ENCODE measurements around the gene HLA-DOA.

The HLA-DOA gene

GRCh38 chr6:32977272-32977952 lies 32.0 kb downstream of the HLA-DOA start:
- DNase-seq: no peak

- no peak for DNase-seq
Measured at GRCh38 chr6:32976334-32977069, 32.9 kb downstream of the HLA-DOA start.

- DNase-seq: no peak
Measured at GRCh38 chr6:32975886-32976285, 33.5 kb downstream of the HLA-DOA start.

GRCh38 chr6:32974541-32975308 lies 34.7 kb downstream of the HLA-DOA start:
- no peak for DNase-seq

GRCh38 chr6:32974016-32974333 lies 35.4 kb downstream of the HLA-DOA start:
- no peak for DNase-seq

GRCh38 chr6:32973144-32974015 lies 36.0 kb downstream of the HLA-DOA start:
- DNase-seq: peak; percentile 71

- DNase-seq: peak; percentile 74
Measured at GRCh38 chr6:32972353-32973143, 36.8 kb downstream of the HLA-DOA start.

- DNase-seq: peak; percentile 100
Measured at GRCh38 chr6:32971581-32972352, 37.6 kb downstream of the HLA-DOA start.

- no peak for DNase-seq
Measured at GRCh38 chr6:32971242-32971580, 38.2 kb downstream of the HLA-DOA start.

GRCh38 chr6:32970413-32971241 lies 38.8 kb downstream of the HLA-DOA start:
- peak; percentile 67 for DNase-seq

- DNase-seq: peak; percentile 77
Measured at GRCh38 chr6:32969685-32970412, 39.5 kb downstream of the HLA-DOA start.

GRCh38 chr6:32968867-32969684 lies 40.3 kb downstream of the HLA-DOA start:
- DNase-seq: peak; percentile 67

GRCh38 chr6:32968093-32968866 lies 41.1 kb downstream of the HLA-DOA start, which contains the start of gene BRD2:
Gene BRD2, plus strand, starts transcription at chr6:32968594. Its CDS starts 4,305 bp downstream, at chr6:32972899.
- DNase-seq: peak; percentile 95

GRCh38 chr6:32967151-32968091 lies 42.0 kb downstream of the HLA-DOA start:
- peak; percentile 55 for DNase-seq

GRCh38 chr6:32964776-32965175 lies 44.6 kb downstream of the HLA-DOA start:
- no peak for DNase-seq

- no peak for DNase-seq
Measured at GRCh38 chr6:32963866-32964265, 45.5 kb downstream of the HLA-DOA start.

All from NCI-H748 treated with DMSO at 0.1 percent for 48 hours (cell line).